Activated CD4-positive, alpha-beta T cell treated with anti-CD3 and anti-CD28 coated beads, Interleukin-2, amount 50 U/mL, for 1 hour (primary cell): ENCODE measurements around the gene TAF6.

Experiments
- DNase-seq: peaks from one replicate; pipeline ENCODE4 v3.0.0-alpha.2; 2020

Gene TAF6

GRCh38 chr7:100119072-100119969 lies at the start of gene TAF6, which contains the start of gene CNPY4:
Gene TAF6, minus strand, starts transcription at chr7:100119358. Its CDS starts 5,149 bp downstream, at chr7:100114209.
Gene CNPY4, plus strand, starts transcription at chr7:100119634. Its CDS starts 111 bp downstream, at chr7:100119745.
- peak; percentile 96 for DNase-seq

GRCh38 chr7:100167912-100168323 lies 48.8 kb upstream of the TAF6 start:
- DNase-seq: no peak

- no peak for DNase-seq
Measured at GRCh38 chr7:100166970-100167911, 48.1 kb upstream of the TAF6 start.

- DNase-seq: no peak
Measured at GRCh38 chr7:100166317-100166940, 47.3 kb upstream of the TAF6 start.

- no peak for DNase-seq
Measured at GRCh38 chr7:100163871-100164270, 44.7 kb upstream of the TAF6 start.

GRCh38 chr7:100163006-100163531 lies 43.9 kb upstream of the TAF6 start:
- DNase-seq: no peak

- no peak for DNase-seq
Measured at GRCh38 chr7:100160067-100160466, 40.9 kb upstream of the TAF6 start.

- DNase-seq: no peak
Measured at GRCh38 chr7:100159099-100159623, 40.0 kb upstream of the TAF6 start.

GRCh38 chr7:100158229-100159098 lies 39.3 kb upstream of the TAF6 start, which contains the start of gene TRAPPC14:
Gene TRAPPC14, minus strand, starts transcription at chr7:100158723. Its CDS starts 224 bp downstream, at chr7:100158499.
- DNase-seq: peak; percentile 92

GRCh38 chr7:100157334-100158228 lies 38.4 kb upstream of the TAF6 start:
- DNase-seq: no peak

- no peak for DNase-seq
Measured at GRCh38 chr7:100157069-100157333, 37.8 kb upstream of the TAF6 start.

- DNase-seq: no peak
Measured at GRCh38 chr7:100156331-100157068, 37.3 kb upstream of the TAF6 start.

GRCh38 chr7:100155553-100156317 lies 36.6 kb upstream of the TAF6 start:
- no peak for DNase-seq

- DNase-seq: no peak
Measured at GRCh38 chr7:100154651-100155491, 35.7 kb upstream of the TAF6 start.

GRCh38 chr7:100153708-100154535 lies 34.8 kb upstream of the TAF6 start:
- DNase-seq: no peak

GRCh38 chr7:100152937-100153666 lies 33.9 kb upstream of the TAF6 start:
- no peak for DNase-seq
